PC-9 (cell line): ENCODE data around the gene LRRC4C.

Experiments
- EZH2 ChIP-seq: fragments of 200-600 bp; sonication (generic); IDR thresholded peaks from 2 replicates; pipeline ENCODE4 v1.8.0; 2017; ENCODE audit warnings: antibody characterized with exemption, low read depth
- TF ChIP-seq, protein P1 (sequence below): fragments of 200-600 bp; sonication (generic); conservative IDR thresholded peaks from 2 replicates; pipeline ENCODE4 v1.6.1; 2017; ENCODE audit warnings: mixed run types, antibody characterized with exemption, mild to moderate bottlenecking, moderate library complexity

DNA sequence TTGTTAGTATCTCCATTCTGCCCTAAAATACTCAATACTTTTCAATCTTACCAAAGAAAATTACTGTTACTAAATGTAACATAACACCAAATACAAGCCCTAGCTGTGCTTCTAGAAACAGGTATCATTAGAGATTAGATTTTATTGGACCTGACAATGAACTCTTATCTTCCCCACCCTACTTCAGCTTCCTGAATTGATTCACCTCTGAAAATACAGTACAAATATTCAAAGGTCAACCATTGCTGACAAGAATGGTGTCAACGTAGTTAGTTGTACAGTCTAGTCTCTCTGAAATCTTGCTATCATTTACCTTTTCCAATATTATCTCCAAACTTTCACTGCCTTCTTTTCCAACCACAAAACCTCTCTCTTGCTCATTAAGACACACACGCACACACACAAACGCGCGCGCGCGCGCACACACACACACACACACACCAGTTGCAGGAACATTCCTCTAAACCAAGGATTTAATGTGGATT lies 22.4 kb downstream of the LRRC4C start:
- TF ChIP-seq, protein P1, sequence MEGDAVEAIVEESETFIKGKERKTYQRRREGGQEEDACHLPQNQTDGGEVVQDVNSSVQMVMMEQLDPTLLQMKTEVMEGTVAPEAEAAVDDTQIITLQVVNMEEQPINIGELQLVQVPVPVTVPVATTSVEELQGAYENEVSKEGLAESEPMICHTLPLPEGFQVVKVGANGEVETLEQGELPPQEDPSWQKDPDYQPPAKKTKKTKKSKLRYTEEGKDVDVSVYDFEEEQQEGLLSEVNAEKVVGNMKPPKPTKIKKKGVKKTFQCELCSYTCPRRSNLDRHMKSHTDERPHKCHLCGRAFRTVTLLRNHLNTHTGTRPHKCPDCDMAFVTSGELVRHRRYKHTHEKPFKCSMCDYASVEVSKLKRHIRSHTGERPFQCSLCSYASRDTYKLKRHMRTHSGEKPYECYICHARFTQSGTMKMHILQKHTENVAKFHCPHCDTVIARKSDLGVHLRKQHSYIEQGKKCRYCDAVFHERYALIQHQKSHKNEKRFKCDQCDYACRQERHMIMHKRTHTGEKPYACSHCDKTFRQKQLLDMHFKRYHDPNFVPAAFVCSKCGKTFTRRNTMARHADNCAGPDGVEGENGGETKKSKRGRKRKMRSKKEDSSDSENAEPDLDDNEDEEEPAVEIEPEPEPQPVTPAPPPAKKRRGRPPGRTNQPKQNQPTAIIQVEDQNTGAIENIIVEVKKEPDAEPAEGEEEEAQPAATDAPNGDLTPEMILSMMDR = no peak
- no peak for TF ChIP-seq EZH2
